HCT116 (cell line): ENCODE measurements around the gene ARID3A. TPM values are rescaled to one million over a fixed set of nuclear protein-coding genes. Genes with fewer than 3 reads are reported as not detected.

ENCODE experiments used
- ATAC-seq: fragments of 200-7000 bp; cut with Tn5 transposase; 2 replicates; pipeline ENCODE4 v1.9.1; 2020; ENCODE audit warnings: mild to moderate bottlenecking, moderate library complexity
- BruUV-seq: library from RNA; stranded (reverse); fragments of 400-500 nt; replicated peaks from 2 replicates; lab custom pipeline; 2021; lab: Mats Ljungman, UMichigan
- CTCF ChIA-PET: fragments of 300-600 bp; sonication (Branson Sonifier 250); formaldehyde crosslinking; loops from one replicate; lab custom pipeline; 2021; ENCODE audit warnings: antibody characterized with exemption; lab: Charles Lee
- POLR2A ChIA-PET: fragments of 300-600, 350-600 bp; sonication (Branson Sonifier 250); formaldehyde crosslinking; loops from one replicate; lab custom pipeline; 2021; ENCODE audit warnings: antibody characterized with exemption; lab: Charles Lee
- RAD21 ChIA-PET, 2 experiments: fragments of 300-600 bp; sonication (Branson Sonifier 250); formaldehyde crosslinking; loops; one replicate each; lab custom pipeline; 2023; ENCODE audit warnings: low total read pairs in 2 of 2; ENCODE audit not compliant: uncharacterized antibody in 2 of 2, unreplicated experiment in 2 of 2, low non-redundant PET in 1 of 2; lab: Charles Lee
- DNase-seq: peaks from one replicate; pipeline ENCODE4 v3.0.0-alpha.2; 2010; ENCODE audit warnings: low read depth, low spot score
- H2AFZ ChIP-seq: fragments of 200-600 bp; shearing (Covaris generic), sonication (generic); 2 replicates; pipeline ENCODE4 v1.6.1; 2017; ENCODE audit warnings: low read depth, mixed run types, mixed read lengths, antibody characterized with exemption, low read length; ENCODE audit not compliant: poor library complexity, severe bottlenecking
- H3K27ac ChIP-seq: 2 replicates; pipeline ENCODE4 v1.5.1; 2012; ENCODE audit warnings: low read depth, low read length
- H3K27me3 ChIP-seq: fragments of 200-600 bp; sonication (generic); 2 replicates; pipeline ENCODE4 v1.6.1; 2016; ENCODE audit warnings: mixed run types, low read length, mixed read lengths; ENCODE audit not compliant: insufficient read depth
- H3K36me3 ChIP-seq, 2 experiments: fragments of 200-500 bp in 1 of 2; fragments of 200-600 bp in 1 of 2; sonication (Bioruptor generic) in 1 of 2; sonication (generic) in 1 of 2; 2 replicates each; pipeline versions ENCODE4 v1.5.1 to v1.6.1; 2014 to 2016; ENCODE audit warnings: low read length in 2 of 2, inconsistent platforms in 1 of 2, mixed read lengths in 1 of 2, mixed run types in 1 of 2; ENCODE audit not compliant: insufficient read depth in 2 of 2, control insufficient read depth in 1 of 2
- H3K4me1 ChIP-seq, 2 experiments: fragments of 200-600 bp in 1 of 2; sonication (generic) in 1 of 2; 2 replicates each; pipeline versions ENCODE4 v1.5.1 to v1.6.1; 2012 to 2017; ENCODE audit warnings: low read length in 2 of 2, inconsistent platforms in 1 of 2, mild to moderate bottlenecking in 1 of 2, mixed read lengths in 1 of 2, mixed run types in 1 of 2, moderate library complexity in 1 of 2; ENCODE audit not compliant: insufficient read depth in 2 of 2, control insufficient read depth in 1 of 2
- H3K4me2 ChIP-seq: fragments of 200-600 bp; sonication (generic); 2 replicates; pipeline ENCODE4 v1.6.1; 2017; ENCODE audit warnings: mixed run types, low read length, mixed read lengths
- H3K4me3 ChIP-seq, 2 experiments: fragments of 200-600 bp in 1 of 2; sonication (generic) in 1 of 2; replicated peaks in 1 of 2; 2 replicates each; pipeline ENCODE4 v1.5.1; 2011 to 2016; ENCODE audit warnings: low read length in 2 of 2, control low read depth in 1 of 2, low read depth in 1 of 2, mild to moderate bottlenecking in 1 of 2, mixed read lengths in 1 of 2, mixed run types in 1 of 2
- H3K79me2 ChIP-seq: fragments of 200-600 bp; sonication (generic); 2 replicates; pipeline ENCODE4 v1.6.1; 2017; ENCODE audit warnings: mild to moderate bottlenecking, mixed run types, low read length, moderate library complexity, mixed read lengths; ENCODE audit not compliant: insufficient read depth
- H3K9ac ChIP-seq: fragments of 200-600 bp; sonication (generic); 2 replicates; pipeline ENCODE4 v1.6.1; 2016; ENCODE audit warnings: low read length, mixed read lengths
- H3K9me2 ChIP-seq: fragments of 200-600 bp; sonication (generic), shearing (Covaris generic); 2 replicates; pipeline ENCODE4 v1.6.1; 2017; ENCODE audit warnings: mixed run types, mild to moderate bottlenecking, moderate library complexity; ENCODE audit not compliant: insufficient read depth
- H3K9me3 ChIP-seq, 2 experiments: fragments of 200-500 bp in 1 of 2; fragments of 200-600 bp in 1 of 2; sonication (Bioruptor generic) in 1 of 2; sonication (generic) in 1 of 2; 2 replicates each; pipeline ENCODE4 v1.6.1; 2014 to 2017; ENCODE audit warnings: low read length in 2 of 2, mixed read lengths in 2 of 2, inconsistent platforms in 1 of 2, low read depth in 1 of 2, mild to moderate bottlenecking in 1 of 2, mixed run types in 1 of 2, moderate library complexity in 1 of 2; ENCODE audit not compliant: control insufficient read depth in 1 of 2, insufficient read depth in 1 of 2
- H4K20me1 ChIP-seq: fragments of 200-600 bp; sonication (generic), shearing (Covaris generic); 2 replicates; pipeline ENCODE4 v1.6.1; 2017; ENCODE audit warnings: mixed run types, mild to moderate bottlenecking, moderate library complexity; ENCODE audit not compliant: insufficient read depth
- EZH2phosphoT487 ChIP-seq: fragments of 200-600 bp; IDR thresholded peaks from 2 replicates; pipeline ENCODE4 v1.6.1; 2018; ENCODE audit warnings: antibody characterized with exemption, borderline replicate concordance
- POLR2A ChIP-seq: IDR thresholded peaks from 2 replicates; pipeline ENCODE4 v1.7.0; 2011; ENCODE audit warnings: borderline replicate concordance; ENCODE audit not compliant: insufficient read depth, insufficient read length; ENCODE audit errors: extremely low read depth
- SIN3A ChIP-seq: IDR thresholded peaks from 2 replicates; pipeline ENCODE4 v1.6.1; 2012; ENCODE audit warnings: low read depth
- SP1 ChIP-seq: IDR thresholded peaks from 2 replicates; pipeline ENCODE4 v1.6.1; 2012; ENCODE audit warnings: low read depth
- SRF ChIP-seq: IDR thresholded peaks from 2 replicates; pipeline ENCODE4 v1.6.1; 2012; ENCODE audit warnings: low read depth
- intact Hi-C: fragments of 100-400 bp; cut with micrococcal nuclease; formaldehyde crosslinking; loops from 2 replicates; pipeline ENCODE4 v1.10.0; 2022
- total RNA-seq: library from RNA; stranded (reverse); gene quantifications from one replicate; pipeline ENCODE4 v1.2.1, GENCODE V29; 2021; ENCODE audit not compliant: unreplicated experiment
- TF ChIP-seq, protein P1 (sequence below), 3 experiments: fragments of 200-600 bp in 1 of 3; sonication (generic) in 1 of 3; IDR thresholded peaks in 2 of 3; conservative IDR thresholded peaks in 1 of 3; 2 replicates each; pipeline ENCODE4 v1.5.1; 2012 to 2017; ENCODE audit warnings: low read depth in 2 of 3, low read length in 2 of 3, antibody characterized with exemption in 1 of 3, borderline replicate concordance in 1 of 3, control low read depth in 1 of 3, mild to moderate bottlenecking in 1 of 3, mixed read lengths in 1 of 3, mixed run types in 1 of 3, moderate library complexity in 1 of 3; ENCODE audit not compliant: insufficient read depth in 1 of 3
- TF ChIP-seq, protein P2 (sequence below): IDR thresholded peaks from 2 replicates; pipeline ENCODE4 v1.6.1; 2012

Gene ARID3A
- total RNA-seq, 1 experiment from 2014 or later = 21.8 TPM

DNA sequence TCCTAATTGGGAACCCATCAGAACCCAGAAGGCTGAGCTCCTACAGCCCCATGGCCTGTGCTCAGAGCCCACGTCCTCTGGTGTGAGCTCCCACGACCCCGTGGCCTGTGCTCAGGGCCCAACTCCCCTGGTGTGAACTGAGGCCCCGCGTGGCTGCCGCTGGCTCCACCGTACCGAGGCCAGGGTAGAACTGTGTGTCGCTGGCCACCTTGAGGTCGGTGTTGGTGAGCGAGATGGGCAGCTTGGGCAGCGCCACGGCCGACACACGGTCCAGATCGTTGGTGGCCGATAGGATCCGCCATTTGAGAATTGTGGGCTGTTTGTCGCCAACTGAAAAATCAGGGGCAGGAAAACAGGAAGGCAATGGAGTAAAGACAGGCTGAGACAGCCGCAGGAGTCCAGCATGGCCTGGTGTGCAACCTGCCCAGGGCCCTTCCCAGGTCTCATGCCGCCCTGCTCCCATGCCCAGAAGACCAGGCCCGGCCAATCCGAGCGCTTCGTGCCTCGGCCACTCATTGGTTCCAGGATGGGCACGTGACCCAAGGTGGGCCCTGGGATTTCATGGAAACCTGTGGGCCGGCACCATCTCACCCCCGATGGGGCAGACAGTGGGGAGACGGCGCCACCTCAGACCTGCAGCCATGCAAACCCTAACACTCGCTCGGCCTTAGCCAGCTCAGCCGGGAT is 44.3 kb upstream of the ARID3A start:
- ATAC-seq (no peak), DNase-seq (no peak)
- Histone ChIP-seq H3K27ac (no peak overlapping the region), H3K4me3 (no peak overlapping the region), H3K79me2 (no peaks in the 10 kb centered on the region), H3K9ac (no peak overlapping the region), H3K36me3 (peaks cover 2 to 9% of the 10 kb centered on the region in 2 experiments; a peak in 2 of 4 replicates), H4K20me1 (no peaks in the 10 kb centered on the region), H3K27me3 (no peaks in the 10 kb centered on the region), H3K4me1 (peaks cover 20 to 22% of the 10 kb centered on the region in 2 experiments), H3K9me2 (no peaks in the 10 kb centered on the region), H3K9me3 (no peaks in the 10 kb centered on the region), H2AFZ (no peak overlapping the region), H3K4me2 (no peak overlapping the region)
- ChIA-PET RAD21 (no interaction called here), POLR2A (interaction anchor here (1.3 kb wide), 1 partner anchor 28 kb away, joined by 4 read pairs; no protein-coding TSS in a partner anchor), CTCF (no interaction called here)
- TF ChIP-seq SP1 = no peak
- TF ChIP-seq EZH2phosphoT487 = no peak
- BruUV-seq = no TSS peak
- intact Hi-C loops = loop anchor here (2.0 kb wide), 1 partner anchor 27 kb away; no protein-coding TSS in a partner anchor

DNA sequence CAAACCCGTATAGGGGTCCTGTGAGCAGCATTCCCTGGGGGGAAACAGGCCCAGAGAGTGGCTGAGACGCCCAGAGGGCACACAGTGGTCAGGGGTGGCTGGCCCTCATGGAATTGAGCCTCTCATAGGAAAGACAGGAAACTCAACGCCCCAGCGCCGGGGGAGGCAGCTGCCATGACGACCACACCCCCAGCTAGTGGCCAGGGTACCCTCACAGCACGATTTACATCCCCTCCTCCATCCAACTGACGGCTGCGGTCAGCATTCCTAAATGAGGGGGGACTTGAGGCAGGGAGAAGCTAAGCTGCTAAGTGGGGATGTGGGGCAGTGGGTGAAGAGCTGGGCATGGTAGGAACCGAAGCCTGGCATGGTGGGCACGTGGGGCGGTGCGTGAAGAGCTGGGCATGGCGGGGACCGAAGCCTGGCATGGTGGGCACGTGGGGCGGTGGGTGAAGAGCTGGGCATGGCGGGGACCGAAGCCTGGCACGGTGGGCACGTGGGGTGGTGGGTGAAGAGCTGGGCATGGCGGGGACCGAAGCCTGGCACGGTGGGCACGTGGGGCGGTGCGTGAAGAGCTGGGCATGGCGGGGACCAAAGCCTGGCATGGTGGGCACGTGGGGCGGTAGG is 42.9 kb upstream of the ARID3A start:
- BruUV-seq = no TSS peak
- Histone ChIP-seq H3K9me2 (no peaks in the 10 kb centered on the region), H3K27me3 (no peaks in the 10 kb centered on the region), H2AFZ (no peak overlapping the region), H3K36me3 (peaks cover 5 to 9% of the 10 kb centered on the region in 2 experiments; a peak in 3 of 4 replicates), H4K20me1 (no peaks in the 10 kb centered on the region), H3K4me2 (peak overlapping the region; percentile 60), H3K27ac (peak overlapping the region; percentile 77), H3K4me1 (peaks cover 20 to 22% of the 10 kb centered on the region in 2 experiments), H3K9ac (peak overlapping the region; percentile 57; the same call in 1 of the 2 replicates), H3K4me3 (no peak overlapping the region), H3K9me3 (no peaks in the 10 kb centered on the region), H3K79me2 (no peaks in the 10 kb centered on the region)
- CTCF ChIA-PET = no interaction called here
- intact Hi-C loops = loop anchor here (1.0 to 2.0 kb wide), 2 partner anchors 26 to 34 kb away; partner anchors contain the start of gene KISS1R
- POLR2A ChIA-PET = interaction anchor here (1.3 kb wide), 1 partner anchor 26 kb away, joined by 4 read pairs; no protein-coding TSS in a partner anchor
- no peak for ATAC-seq
- RAD21 ChIA-PET = interaction anchor here in 1 of 2 experiments (0.8 kb wide), 1 partner anchor 10 kb away, joined by 3 read pairs; the partner anchor contains the start of gene RNU6-9
- TF ChIP-seq SRF (no peak), SIN3A (no peak), POLR2A (no peak)
- TF ChIP-seq, protein P1, sequence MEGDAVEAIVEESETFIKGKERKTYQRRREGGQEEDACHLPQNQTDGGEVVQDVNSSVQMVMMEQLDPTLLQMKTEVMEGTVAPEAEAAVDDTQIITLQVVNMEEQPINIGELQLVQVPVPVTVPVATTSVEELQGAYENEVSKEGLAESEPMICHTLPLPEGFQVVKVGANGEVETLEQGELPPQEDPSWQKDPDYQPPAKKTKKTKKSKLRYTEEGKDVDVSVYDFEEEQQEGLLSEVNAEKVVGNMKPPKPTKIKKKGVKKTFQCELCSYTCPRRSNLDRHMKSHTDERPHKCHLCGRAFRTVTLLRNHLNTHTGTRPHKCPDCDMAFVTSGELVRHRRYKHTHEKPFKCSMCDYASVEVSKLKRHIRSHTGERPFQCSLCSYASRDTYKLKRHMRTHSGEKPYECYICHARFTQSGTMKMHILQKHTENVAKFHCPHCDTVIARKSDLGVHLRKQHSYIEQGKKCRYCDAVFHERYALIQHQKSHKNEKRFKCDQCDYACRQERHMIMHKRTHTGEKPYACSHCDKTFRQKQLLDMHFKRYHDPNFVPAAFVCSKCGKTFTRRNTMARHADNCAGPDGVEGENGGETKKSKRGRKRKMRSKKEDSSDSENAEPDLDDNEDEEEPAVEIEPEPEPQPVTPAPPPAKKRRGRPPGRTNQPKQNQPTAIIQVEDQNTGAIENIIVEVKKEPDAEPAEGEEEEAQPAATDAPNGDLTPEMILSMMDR (IDR thresholded peaks at IDR 0.05 in 2 of 3, conservative IDR thresholded peaks at IDR 0.05 in 1 of 3; ENCODE audit: borderline replicate concordance in 1 of 3, insufficient read depth in 1 of 3, low read depth in 2 of 3, low read length in 2 of 3) = no peak
- TF ChIP-seq, protein P2, sequence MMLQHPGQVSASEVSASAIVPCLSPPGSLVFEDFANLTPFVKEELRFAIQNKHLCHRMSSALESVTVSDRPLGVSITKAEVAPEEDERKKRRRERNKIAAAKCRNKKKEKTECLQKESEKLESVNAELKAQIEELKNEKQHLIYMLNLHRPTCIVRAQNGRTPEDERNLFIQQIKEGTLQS = no peak
- no peak for DNase-seq
